CD4-positive, alpha-beta T cell treated with Interleukin-6 for 4 hours (primary cell): ENCODE data around the gene C5orf52.
"Not testable (repeated sequence)": the region's sequence is repeated elsewhere in the genome, so short reads cannot be mapped to it uniquely, and the experiment has no call there.

Source experiments
- DNase-seq: peaks from one replicate; pipeline ENCODE4 v3.0.0-alpha.2; 2020; ENCODE audit warnings: mixed read lengths

C5orf52 gene

DNA sequence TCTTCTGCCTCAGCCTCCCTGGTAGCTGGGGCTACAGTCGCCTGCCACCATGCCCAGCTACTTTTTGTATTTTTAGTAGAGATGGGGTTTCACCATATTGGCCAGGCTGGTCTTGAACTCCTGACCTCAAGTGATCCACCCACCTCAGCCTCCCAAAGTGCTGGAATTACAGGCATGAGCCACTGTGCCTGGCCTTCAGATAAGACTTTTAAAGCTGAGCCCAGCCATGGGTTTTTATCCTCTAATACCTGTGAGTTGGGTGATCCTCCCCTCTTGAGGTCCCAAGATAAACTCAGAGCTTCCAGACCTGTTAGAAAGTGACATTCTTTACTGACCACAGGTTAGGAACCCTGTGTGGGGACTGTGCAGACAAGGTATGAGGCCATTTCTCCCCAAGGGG is 56.5 kb downstream of the C5orf52 start:
- DNase-seq = not testable (repeated sequence)
